Left lung (tissue), 14 donors: ENCODE measurements around the gene GSTA3. TPM values are rescaled to one million over a fixed set of nuclear protein-coding genes. Genes with fewer than 3 reads are reported as not detected.

Experiments used
- ATAC-seq: fragments of 200-7000 bp; cut with Tn5 transposase; one replicate; pipeline ENCODE4 v1.9.1; 2020; ENCODE audit warnings: moderate library complexity
- DNase-seq, 4 donors: peaks; one replicate each; pipeline ENCODE4 v3.0.0-alpha.2; 2013 to 2020
- H3K27ac ChIP-seq, 2 donors: fragments of 200-600 bp; sonication (generic) in 1 of 2; one replicate each; pipeline versions ENCODE4 v1.5.0 to v1.8.0; 2020 to 2021
- H3K27me3 ChIP-seq, 2 donors: fragments of 200-600 bp; sonication (generic) in 1 of 2; one replicate each; pipeline versions ENCODE4 v1.5.0 to v1.8.0; 2020 to 2021
- H3K36me3 ChIP-seq, 2 donors: fragments of 200-600 bp; sonication (generic) in 1 of 2; one replicate each; pipeline versions ENCODE4 v1.5.0 to v1.8.0; 2020 to 2021
- H3K4me1 ChIP-seq, 2 donors: fragments of 200-600 bp; one replicate each; pipeline ENCODE4 v1.8.0; 2021
- H3K4me3 ChIP-seq, 2 donors: fragments of 200-600 bp; sonication (generic) in 1 of 2; one replicate each; pipeline versions ENCODE4 v1.5.0 to v1.8.0; 2020 to 2021; ENCODE audit warnings: mild to moderate bottlenecking in 1 of 2
- H3K9me3 ChIP-seq, 2 donors: fragments of 200-600 bp; sonication (generic) in 1 of 2; one replicate each; pipeline versions ENCODE4 v1.5.0 to v1.8.0; 2020 to 2021
- intact Hi-C, 2 donors: fragments of 100-400 bp; cut with DNase I; formaldehyde crosslinking; loops; one replicate each; pipeline versions ENCODE4 v1.11.2 to v1.14.2; 2022
- long read RNA-seq, 12 donors: library from polyadenylated mRNA in 2 of 12; unstranded in 2 of 12; transcript quantifications; one replicate each; pipeline ENCODE4 v2.0.0 and lab custom pipeline, GENCODE V29; 2019 to 2026
- polyA plus RNA-seq, 6 donors: library from polyadenylated mRNA; unstranded; fragments of 120-200 nt; gene quantifications; one replicate each; pipeline ENCODE4 v1.2.1, GENCODE V29; 2013; ENCODE audit not compliant: insufficient read length in 6 of 6
- total RNA-seq, 2 donors: library from RNA; stranded (reverse); fragmentation: NEBNext Ultra II Directional; extraction: Animal tissue kit (Norgen Biotek cat#: 25700); gene quantifications; one replicate each; pipeline ENCODE4 v1.2.1, GENCODE V29; 2021
- TF ChIP-seq, protein P1 (sequence below), 2 donors: fragments of 200-600 bp; sonication (generic) in 1 of 2; IDR thresholded peaks; one replicate each; pipeline versions ENCODE4 v1.5.0 to v1.8.0; 2021; ENCODE audit warnings: antibody characterized with exemption in 2 of 2
- donor health status: DM: no; HTN: yes; CAD: no.
- donor health status: DM: no; HTN: no; CAD: no.

The GSTA3 gene
- total RNA-seq (under 1 TPM in 1 of 2 donors, not detected in 1; 0.50 TPM), polyA plus RNA-seq (1 to 10 TPM in 4 of 6 donors, under 1 TPM in 2; 0.20 to 1.9 (median 1.2) TPM)
- long read RNA-seq, donor 1 = 0 reads
- long read RNA-seq, donor 2 = 0 reads
- long read RNA-seq, donor 3 = 0 reads
- long read RNA-seq, donor 4 = 0 reads
- long read RNA-seq, donor 5 = 0 reads
- long read RNA-seq, donor 6 = 0 reads
- long read RNA-seq, donor 7 = 0 reads
- long read RNA-seq, donor 8 = 0 reads
- long read RNA-seq, donor 9 = 0 reads
- long read RNA-seq, donor 10 = 0 reads
- long read RNA-seq, donor 11 = 0 reads
- long read RNA-seq, donor 12, partial matches to known transcripts = 0 of 1 reads
- long read RNA-seq, donor 12, other reads (novel, unspliced or antisense) = 0 of 1 reads

DNA sequence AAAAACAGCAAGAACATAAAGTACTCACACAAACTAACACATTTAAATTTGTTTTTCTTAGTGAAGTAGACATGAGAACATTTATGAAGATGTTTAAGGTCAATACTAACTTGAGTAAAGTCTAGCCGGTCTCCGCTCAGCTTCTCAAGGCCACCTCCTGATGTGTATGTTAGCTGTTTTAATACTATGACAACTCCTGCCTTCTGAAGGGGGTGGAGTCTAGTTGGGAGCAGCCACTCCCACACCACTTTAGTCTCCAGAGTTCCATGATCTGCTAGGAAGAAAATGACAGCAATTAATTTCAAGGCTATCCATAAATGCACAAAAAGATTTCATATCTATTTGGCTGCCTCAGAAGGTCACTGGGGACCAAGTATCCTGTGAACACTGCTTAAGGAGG lies at the start of gene GSTA3:
GSTA3 (minus strand) TSS at position 168 of the 400 bp plus-strand sequence. CDS start 3,864 bp downstream, outside the sequence.
- ATAC-seq (no peak), DNase-seq (no peak)
- Histone ChIP-seq H3K9me3 (no peaks in the 10 kb centered on the region), H3K27ac (no peak within 1 kb of the TSS), H3K36me3 (no peaks in the 10 kb centered on the region), H3K4me3 (no peak within 1 kb of the TSS), H3K27me3 (no peaks in the 10 kb centered on the region), H3K4me1 (no peaks in the 10 kb centered on the region)
- TF ChIP-seq, protein P1, sequence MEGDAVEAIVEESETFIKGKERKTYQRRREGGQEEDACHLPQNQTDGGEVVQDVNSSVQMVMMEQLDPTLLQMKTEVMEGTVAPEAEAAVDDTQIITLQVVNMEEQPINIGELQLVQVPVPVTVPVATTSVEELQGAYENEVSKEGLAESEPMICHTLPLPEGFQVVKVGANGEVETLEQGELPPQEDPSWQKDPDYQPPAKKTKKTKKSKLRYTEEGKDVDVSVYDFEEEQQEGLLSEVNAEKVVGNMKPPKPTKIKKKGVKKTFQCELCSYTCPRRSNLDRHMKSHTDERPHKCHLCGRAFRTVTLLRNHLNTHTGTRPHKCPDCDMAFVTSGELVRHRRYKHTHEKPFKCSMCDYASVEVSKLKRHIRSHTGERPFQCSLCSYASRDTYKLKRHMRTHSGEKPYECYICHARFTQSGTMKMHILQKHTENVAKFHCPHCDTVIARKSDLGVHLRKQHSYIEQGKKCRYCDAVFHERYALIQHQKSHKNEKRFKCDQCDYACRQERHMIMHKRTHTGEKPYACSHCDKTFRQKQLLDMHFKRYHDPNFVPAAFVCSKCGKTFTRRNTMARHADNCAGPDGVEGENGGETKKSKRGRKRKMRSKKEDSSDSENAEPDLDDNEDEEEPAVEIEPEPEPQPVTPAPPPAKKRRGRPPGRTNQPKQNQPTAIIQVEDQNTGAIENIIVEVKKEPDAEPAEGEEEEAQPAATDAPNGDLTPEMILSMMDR (IDR thresholded peaks at IDR 0.05) = no peak
- intact Hi-C loops = no loop called here

GRCh38 chr6:52958546-52959255 lies 49.2 kb upstream of the GSTA3 start:
- Histone ChIP-seq H3K27me3 (no peaks in the 10 kb centered on the region), H3K4me1 (no peaks in the 10 kb centered on the region), H3K27ac (no peak overlapping the region), H3K9me3 (no peaks in the 10 kb centered on the region), H3K4me3 (no peak overlapping the region), H3K36me3 (no peaks in the 10 kb centered on the region)
- TF ChIP-seq, protein P1 (IDR thresholded peaks at IDR 0.05) = no peak
- intact Hi-C loops = no loop called here
- no peak for ATAC-seq
- DNase-seq = no peak

DNA sequence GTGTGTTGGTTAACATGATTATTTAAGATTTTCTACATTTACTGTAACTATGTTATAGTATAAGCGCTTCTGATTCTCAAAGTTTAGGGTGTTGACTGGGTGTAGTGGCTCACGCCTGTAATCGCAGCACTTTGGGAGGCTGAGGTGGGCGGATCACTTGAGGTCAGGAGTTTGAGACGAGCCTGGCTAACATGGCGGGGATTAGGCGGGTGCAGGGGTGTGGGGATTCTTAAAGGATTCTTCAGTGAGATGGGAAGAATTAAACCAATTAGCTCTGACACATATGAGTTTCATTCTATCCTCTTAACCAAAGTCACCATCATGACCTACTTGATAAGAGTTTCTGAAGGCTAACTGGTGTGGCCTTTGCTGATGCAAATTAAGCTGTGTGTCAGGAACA lies 46.4 kb upstream of the GSTA3 start:
- Histone ChIP-seq H3K27me3 (no peaks in the 10 kb centered on the region), H3K36me3 (no peaks in the 10 kb centered on the region), H3K9me3 (no peaks in the 10 kb centered on the region), H3K4me3 (no peak overlapping the region), H3K4me1 (no peaks in the 10 kb centered on the region), H3K27ac (no peak overlapping the region)
- TF ChIP-seq, protein P1 (IDR thresholded peaks at IDR 0.05) = no peak
- ATAC-seq (no peak), DNase-seq (no peak)
- intact Hi-C loops = no loop called here

- DNase-seq = no peak
- H3K27me3 ChIP-seq = no peaks in the 10 kb centered on the region
- TF ChIP-seq, protein P1 (IDR thresholded peaks at IDR 0.05) = no peak
- no peaks in the 10 kb centered on the region for H3K9me3 ChIP-seq
- no peak overlapping the region for H3K4me3 ChIP-seq
- H3K27ac ChIP-seq = no peak overlapping the region
- intact Hi-C loops = no loop called here
- no peaks in the 10 kb centered on the region for H3K4me1 ChIP-seq
- no peaks in the 10 kb centered on the region for H3K36me3 ChIP-seq
- no peak for ATAC-seq
These were observed 44.7 kb upstream of the GSTA3 start for GRCh38 chr6:52953911-52954839.
